ENCODE results near the gene HES7. TPM values are rescaled to one million over a fixed set of nuclear protein-coding genes. Genes with fewer than 3 reads are reported as not detected.
A peak's percentile ranks its signal among the peaks of the same experiment; 100 is the strongest.

Gene HES7
- total and polyA plus RNA-seq, 9 of the 15 experiments (the other 6 are each of a cell fraction or from before 2014, with no cell fraction given): 0.03 to 1.7 (median 0.14) TPM; not detected in 1

- TF ChIP-seq ZBTB7A (IDR thresholded peaks at IDR 0.05; ENCODE audit: borderline replicate concordance, control insufficient read depth, low read depth, low read length): peak; percentile 46; the same call in 1 of the 2 replicates
- no peak for TF ChIP-seq TCF7L2 (IDR thresholded peaks at IDR 0.05; ENCODE audit: low read depth, low read length)
- peak in 1 of 2 experiments; percentile 70; a peak in 1 of 4 replicates for TF ChIP-seq HDAC1 (IDR thresholded peaks at IDR 0.05)
- TF ChIP-seq ELK1 (CRISPR knock-in tag; IDR thresholded peaks at IDR 0.05): no peak
- TF ChIP-seq ZNF740 (CRISPR knock-in tag; IDR thresholded peaks at IDR 0.05): peak; percentile 69; the same call in 1 of the 2 replicates
- TF ChIP-seq ZNF740 (tag; IDR thresholded peaks at IDR 0.05): no peak; a peak in 1 of 4 replicates
- peak; percentile 56 for TF ChIP-seq CBFA2T3 (IDR thresholded peaks at IDR 0.05)
- TF ChIP-seq UBTF (IDR thresholded peaks at IDR 0.05; ENCODE audit: borderline replicate concordance in 1 of 2, low read depth in 2 of 2, low read length in 2 of 2): no peak
- peak in 1 of 2 experiments; percentile 63; a peak in 2 of 4 replicates for TF ChIP-seq ZMIZ1 (IDR thresholded peaks at IDR 0.05; ENCODE audit: low read depth in 2 of 2, low read length in 2 of 2)
- TF ChIP-seq SRSF3 (IDR thresholded peaks at IDR 0.05; ENCODE audit: insufficient read depth, low read length): no peak
- peak; percentile 46 for TF ChIP-seq BHLHE40 (IDR thresholded peaks at IDR 0.05; ENCODE audit: low read length)
- peak; percentile 65; the same call in 1 of the 2 replicates for TF ChIP-seq TCF7 (IDR thresholded peaks at IDR 0.05; ENCODE audit: borderline replicate concordance)
- TF ChIP-seq CREB3 (tag; conservative IDR thresholded peaks at IDR 0.05; ENCODE audit: low read depth): no peak
- TF ChIP-seq KAT7 (CRISPR knock-in tag; IDR thresholded peaks at IDR 0.05; ENCODE audit: borderline replicate concordance): no peak
- no peak for TF ChIP-seq ZNF140 (CRISPR knock-in tag; IDR thresholded peaks at IDR 0.05)
- TF ChIP-seq SMAD1 (IDR thresholded peaks at IDR 0.05; ENCODE audit: low read depth, low read length, partially characterized antibody): no peak
- 0 out of 2 replicates have a peak, but pooled peaks have one; percentile 32 for TF ChIP-seq SP1 (CRISPR knock-in tag; IDR thresholded peaks at IDR 0.05)
These were observed 40.3 kb upstream of the HES7 start (continued) for GRCh38 chr17:8163978-8164814.

Measured in K562 (cell line).